GM18909 (cell line): ENCODE data around the gene HDAC9.

Source experiments
- ATAC-seq: cut with Tn5 transposase; IDR thresholded peaks from one replicate; pipeline ENCODE4 v1.9.1; 2021; ENCODE audit warnings: mild to moderate bottlenecking; ENCODE audit not compliant: unreplicated experiment, poor library complexity

The HDAC9 gene

GRCh38 chr7:18762189-18762588 lies 266.6 kb downstream of the HDAC9 start:
- no peak for ATAC-seq

- ATAC-seq, result no peak
These were observed 272.7 kb downstream of the HDAC9 start for GRCh38 chr7:18768256-18768655.

GRCh38 chr7:18770154-18770811 lies 274.7 kb downstream of the HDAC9 start:
- ATAC-seq, result no peak

- no peak for ATAC-seq
These were observed 275.3 kb downstream of the HDAC9 start for GRCh38 chr7:18770822-18771221.

- ATAC-seq, result no peak
These were observed 276.5 kb downstream of the HDAC9 start for GRCh38 chr7:18771834-18772566.

- no peak for ATAC-seq
These were observed 277.0 kb downstream of the HDAC9 start for GRCh38 chr7:18772567-18772965.

GRCh38 chr7:18777314-18777713 lies 281.8 kb downstream of the HDAC9 start:
- no peak for ATAC-seq

- ATAC-seq, result no peak
These were observed 283.0 kb downstream of the HDAC9 start for GRCh38 chr7:18778594-18778993.

- ATAC-seq, result no peak
These were observed 284.7 kb downstream of the HDAC9 start for GRCh38 chr7:18780266-18780665.

- ATAC-seq, result no peak
These were observed 285.4 kb downstream of the HDAC9 start for GRCh38 chr7:18780938-18781337.

- no peak for ATAC-seq
These were observed 290.7 kb downstream of the HDAC9 start for GRCh38 chr7:18786196-18786727.

GRCh38 chr7:18786796-18787195 lies 291.2 kb downstream of the HDAC9 start:
- no peak for ATAC-seq

- ATAC-seq, result no peak
These were observed 292.5 kb downstream of the HDAC9 start for GRCh38 chr7:18788026-18788425.

- no peak for ATAC-seq
These were observed 297.5 kb downstream of the HDAC9 start for GRCh38 chr7:18792871-18793595.

GRCh38 chr7:18796216-18796615 lies 300.7 kb downstream of the HDAC9 start:
- ATAC-seq, result no peak

GRCh38 chr7:18798088-18798906 lies 302.7 kb downstream of the HDAC9 start:
- ATAC-seq, result no peak

GRCh38 chr7:18799899-18800298 lies 304.4 kb downstream of the HDAC9 start:
- ATAC-seq, result no peak

GRCh38 chr7:18803923-18804322 lies 308.4 kb downstream of the HDAC9 start:
- no peak for ATAC-seq

GRCh38 chr7:18806177-18806576 lies 310.6 kb downstream of the HDAC9 start:
- no peak for ATAC-seq

GRCh38 chr7:18808026-18808425 lies 312.5 kb downstream of the HDAC9 start:
- ATAC-seq, result no peak
